ENCODE results near the gene LLGL1. TPM values are rescaled to one million over a fixed set of nuclear protein-coding genes. Genes with fewer than 3 reads are reported as not detected.

Gene LLGL1
- total RNA-seq, 1 experiment from 2014 or later, result 30.2 TPM

GRCh38 chr17:18187821-18188761 lies 37.3 kb upstream of the LLGL1 start:
- Histone ChIP-seq H3K9me3 (ENCODE audit: low read depth, low read length, poor library complexity, severe bottlenecking) (no peaks in the 10 kb centered on the region), H3K4me1 (ENCODE audit: insufficient read depth, low read length, poor library complexity, severe bottlenecking) (peaks cover 24% of the 10 kb centered on the region), H3K36me3 (ENCODE audit: insufficient read depth, low read length, poor library complexity, severe bottlenecking) (peaks cover 19% of the 10 kb centered on the region), H3K27ac (ENCODE audit: low read depth, low read length, poor library complexity, severe bottlenecking) (no peak overlapping the region), H3K27me3 (replicated peaks; ENCODE audit: insufficient read depth, low read depth, low read length, poor library complexity) (no peaks in the 10 kb centered on the region), H3K4me3 (ENCODE audit: low read depth, low read length, poor library complexity, severe bottlenecking) (peak overlapping the region; percentile 92)
- TF ChIP-seq EZH2 (IDR thresholded peaks at IDR 0.05; ENCODE audit: borderline replicate concordance, low read depth, low read length, poor library complexity, severe bottlenecking), result no peak
- TF ChIP-seq CTCF (conservative IDR thresholded peaks at IDR 0.05; ENCODE audit: low read depth, low read length), result no peak
- CTCF ChIA-PET, result no interaction called here
- no TSS peak for BruUV-seq (replicated peaks)
- no peak for DNase-seq (ENCODE audit: low spot score)
- POLR2A ChIA-PET (ENCODE audit: low non-redundant PET), result no interaction called here
- intact Hi-C loops (cut with micrococcal nuclease; ENCODE audit: unreplicated experiment), result no loop called here

- H3K36me3 ChIP-seq (ENCODE audit: insufficient read depth, low read length, poor library complexity, severe bottlenecking), result peaks cover 33% of the 10 kb centered on the region
- peak overlapping the region; percentile 2 for H3K27ac ChIP-seq (ENCODE audit: low read depth, low read length, poor library complexity, severe bottlenecking)
- ChIA-PET CTCF (interaction anchor here (0.7 kb wide), 1 partner anchor 157 kb away, joined by 3 read pairs; no protein-coding TSS in a partner anchor), POLR2A (ENCODE audit: low non-redundant PET) (interaction anchor here (0.6 kb wide), 1 partner anchor 99 kb away, joined by 10 read pairs; no protein-coding TSS in a partner anchor)
- H3K9me3 ChIP-seq (ENCODE audit: low read depth, low read length, poor library complexity, severe bottlenecking), result no peaks in the 10 kb centered on the region
- DNase-seq (ENCODE audit: low spot score), result no peak
- intact Hi-C loops (cut with micrococcal nuclease; ENCODE audit: unreplicated experiment), result no loop called here
- no peaks in the 10 kb centered on the region for H3K27me3 ChIP-seq (replicated peaks; ENCODE audit: insufficient read depth, low read depth, low read length, poor library complexity)
- no peak for TF ChIP-seq CTCF (conservative IDR thresholded peaks at IDR 0.05; ENCODE audit: low read depth, low read length)
- no peak for TF ChIP-seq EZH2 (IDR thresholded peaks at IDR 0.05; ENCODE audit: borderline replicate concordance, low read depth, low read length, poor library complexity, severe bottlenecking)
- no TSS peak for BruUV-seq (replicated peaks)
- H3K4me1 ChIP-seq (ENCODE audit: insufficient read depth, low read length, poor library complexity, severe bottlenecking), result peaks cover 20% of the 10 kb centered on the region
- H3K4me3 ChIP-seq (ENCODE audit: low read depth, low read length, poor library complexity, severe bottlenecking), result no peak overlapping the region
These were observed 34.7 kb upstream of the LLGL1 start for GRCh38 chr17:18190628-18191235.

GRCh38 chr17:18191236-18191667 lies 34.2 kb upstream of the LLGL1 start:
- H3K36me3 ChIP-seq (ENCODE audit: insufficient read depth, low read length, poor library complexity, severe bottlenecking), result peaks cover 39% of the 10 kb centered on the region
- BruUV-seq (replicated peaks), result no TSS peak
- CTCF ChIA-PET, result interaction anchor here (0.6 kb wide), 1 partner anchor 21 kb away, joined by 3 read pairs; no protein-coding TSS in a partner anchor
- TF ChIP-seq CTCF (conservative IDR thresholded peaks at IDR 0.05; ENCODE audit: low read depth, low read length) (no peak), EZH2 (IDR thresholded peaks at IDR 0.05; ENCODE audit: borderline replicate concordance, low read depth, low read length, poor library complexity, severe bottlenecking) (no peak)
- no peaks in the 10 kb centered on the region for H3K9me3 ChIP-seq (ENCODE audit: low read depth, low read length, poor library complexity, severe bottlenecking)
- H3K27ac ChIP-seq (ENCODE audit: low read depth, low read length, poor library complexity, severe bottlenecking), result no peak overlapping the region
- H3K4me3 ChIP-seq (ENCODE audit: low read depth, low read length, poor library complexity, severe bottlenecking), result no peak overlapping the region
- DNase-seq (ENCODE audit: low spot score), result no peak
- peaks cover 15% of the 10 kb centered on the region for H3K4me1 ChIP-seq (ENCODE audit: insufficient read depth, low read length, poor library complexity, severe bottlenecking)
- POLR2A ChIA-PET (ENCODE audit: low non-redundant PET), result no interaction called here
- intact Hi-C loops (cut with micrococcal nuclease; ENCODE audit: unreplicated experiment), result no loop called here
- no peaks in the 10 kb centered on the region for H3K27me3 ChIP-seq (replicated peaks; ENCODE audit: insufficient read depth, low read depth, low read length, poor library complexity)
